ENCODE measurements around the gene EHD4. TPM values are rescaled to one million over a fixed set of nuclear protein-coding genes. Genes with fewer than 3 reads are reported as not detected.

Gene EHD4
- total RNA-seq, 4 donors from 2014 or later, result 10.0 to 25.4 (median 20.3) TPM

DNA sequence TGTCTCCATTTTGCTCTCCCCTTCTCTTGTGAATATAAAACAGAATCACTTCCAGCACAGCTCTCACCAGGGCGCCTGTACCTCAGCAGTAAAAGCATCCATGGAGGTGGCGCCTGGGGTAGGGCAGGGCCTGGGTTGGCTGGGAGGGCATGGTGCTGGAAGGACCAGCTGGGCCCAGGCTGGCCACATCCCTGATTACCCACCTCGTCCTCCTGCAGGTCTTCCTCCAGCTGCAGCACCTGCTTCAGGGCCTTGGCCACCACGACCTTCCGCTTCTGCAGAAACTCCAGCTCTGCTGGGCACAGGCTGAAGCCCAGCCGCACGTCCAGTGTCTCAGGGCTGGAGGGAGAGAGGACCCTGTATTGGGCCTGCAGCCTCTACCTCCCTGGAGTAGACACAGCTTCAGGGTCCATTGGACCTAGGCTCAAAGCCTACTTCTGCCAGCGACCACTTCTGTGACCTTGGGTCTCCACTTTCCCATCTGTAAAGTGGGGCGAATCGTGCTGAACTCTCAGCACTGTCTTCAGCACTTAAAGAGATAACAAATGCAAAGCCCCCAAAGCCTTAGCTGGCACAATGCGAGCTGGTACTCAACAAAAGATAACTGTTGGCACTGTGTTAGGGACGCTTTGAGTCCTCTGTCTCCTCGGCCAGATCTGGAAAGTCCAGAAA lies 24.7 kb upstream of the EHD4 start:
- H3K4me3 ChIP-seq, result no peak overlapping the region
- 87% methylated on average over 6 of the region's 13 CpGs; no CpG with 5 or more reads in 1 of the 2 donors for WGBS, 2 donors (ENCODE audit: low coverage in 1 of 2)
- no peak for ATAC-seq

DNA sequence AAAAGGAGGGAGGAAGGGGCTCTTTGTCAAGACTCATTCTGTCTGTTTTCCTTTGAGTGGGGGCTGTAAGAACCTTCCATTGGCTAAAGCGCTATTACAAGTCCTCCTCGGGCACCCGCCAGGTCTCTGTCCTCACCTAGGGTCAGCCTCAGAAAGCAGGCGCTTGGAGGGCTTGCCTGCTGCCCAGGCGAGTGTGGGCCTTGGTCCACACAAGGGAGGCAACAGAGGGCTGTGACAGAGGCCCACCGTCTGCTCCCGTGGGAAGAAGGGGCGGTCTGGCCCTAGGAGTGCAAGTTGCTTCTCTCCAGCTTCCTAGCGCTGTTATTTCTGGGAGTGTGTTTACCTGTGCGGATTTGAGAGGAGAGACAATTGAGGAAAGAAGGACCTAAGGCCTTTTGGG lies 24.0 kb upstream of the EHD4 start:
- ATAC-seq, result no peak
- no peak overlapping the region for H3K27ac ChIP-seq
- H3K36me3 ChIP-seq, result no peaks in the 10 kb centered on the region
- H3K4me1 ChIP-seq, result no peaks in the 10 kb centered on the region
- WGBS, 2 donors (ENCODE audit: low coverage in 1 of 2), result 90% methylated on average over 2 of the region's 10 CpGs; no CpG with 5 or more reads in 1 of the 2 donors
- no peak overlapping the region for H3K4me3 ChIP-seq
- TF ChIP-seq, protein P1, sequence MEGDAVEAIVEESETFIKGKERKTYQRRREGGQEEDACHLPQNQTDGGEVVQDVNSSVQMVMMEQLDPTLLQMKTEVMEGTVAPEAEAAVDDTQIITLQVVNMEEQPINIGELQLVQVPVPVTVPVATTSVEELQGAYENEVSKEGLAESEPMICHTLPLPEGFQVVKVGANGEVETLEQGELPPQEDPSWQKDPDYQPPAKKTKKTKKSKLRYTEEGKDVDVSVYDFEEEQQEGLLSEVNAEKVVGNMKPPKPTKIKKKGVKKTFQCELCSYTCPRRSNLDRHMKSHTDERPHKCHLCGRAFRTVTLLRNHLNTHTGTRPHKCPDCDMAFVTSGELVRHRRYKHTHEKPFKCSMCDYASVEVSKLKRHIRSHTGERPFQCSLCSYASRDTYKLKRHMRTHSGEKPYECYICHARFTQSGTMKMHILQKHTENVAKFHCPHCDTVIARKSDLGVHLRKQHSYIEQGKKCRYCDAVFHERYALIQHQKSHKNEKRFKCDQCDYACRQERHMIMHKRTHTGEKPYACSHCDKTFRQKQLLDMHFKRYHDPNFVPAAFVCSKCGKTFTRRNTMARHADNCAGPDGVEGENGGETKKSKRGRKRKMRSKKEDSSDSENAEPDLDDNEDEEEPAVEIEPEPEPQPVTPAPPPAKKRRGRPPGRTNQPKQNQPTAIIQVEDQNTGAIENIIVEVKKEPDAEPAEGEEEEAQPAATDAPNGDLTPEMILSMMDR (IDR thresholded peaks at IDR 0.05), result no peak
- TF ChIP-seq EP300 (IDR thresholded peaks at IDR 0.05), result no peak
- no peak for TF ChIP-seq POLR2A (IDR thresholded peaks at IDR 0.05)
- TF ChIP-seq POLR2AphosphoS5 (IDR thresholded peaks at IDR 0.05), result no peak
- H3K27me3 ChIP-seq, result no peaks in the 10 kb centered on the region
- H3K9me3 ChIP-seq, result no peaks in the 10 kb centered on the region

More for the DNA sequence above, 24.7 kb upstream of the EHD4 start:
- Histone ChIP-seq H3K36me3 (no peaks in the 10 kb centered on the region), H3K9me3 (no peaks in the 10 kb centered on the region), H3K4me1 (no peaks in the 10 kb centered on the region), H3K27me3 (no peaks in the 10 kb centered on the region), H3K27ac (no peak overlapping the region)
- TF ChIP-seq EP300 (IDR thresholded peaks at IDR 0.05) (no peak), POLR2A (IDR thresholded peaks at IDR 0.05) (no peak), POLR2AphosphoS5 (IDR thresholded peaks at IDR 0.05) (no peak)
- TF ChIP-seq, protein P1 (IDR thresholded peaks at IDR 0.05), result no peak

DNA sequence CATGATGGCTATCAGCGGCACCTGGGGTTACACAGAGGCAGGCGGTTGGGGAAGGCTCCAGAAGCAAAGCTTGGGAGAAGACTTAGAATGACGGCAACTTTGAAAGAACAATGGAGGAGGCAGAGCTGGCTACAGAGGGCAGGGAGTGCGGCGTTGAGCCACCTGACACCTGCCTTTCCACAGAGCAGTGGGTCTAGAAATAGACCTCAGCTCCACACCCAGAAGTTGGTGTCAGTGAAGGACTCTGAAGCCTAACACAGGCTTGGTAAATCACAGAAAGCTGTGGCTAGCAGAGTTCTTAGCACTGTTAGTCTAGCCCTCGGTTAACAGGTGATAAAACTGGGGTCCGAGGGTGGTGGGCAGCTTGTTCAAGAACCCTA lies 23.1 kb upstream of the EHD4 start:
- WGBS, 2 donors (ENCODE audit: low coverage in 1 of 2), result 92 to 98% methylated on average over 2 to 5 of the region's 7 CpGs
- no peaks in the 10 kb centered on the region for H3K36me3 ChIP-seq
- H3K27me3 ChIP-seq, result no peaks in the 10 kb centered on the region
- TF ChIP-seq POLR2AphosphoS5 (IDR thresholded peaks at IDR 0.05), result no peak
- TF ChIP-seq, protein P1 (IDR thresholded peaks at IDR 0.05), result no peak
- TF ChIP-seq EP300 (IDR thresholded peaks at IDR 0.05), result no peak
- TF ChIP-seq POLR2A (IDR thresholded peaks at IDR 0.05), result no peak
- H3K4me3 ChIP-seq, result no peak overlapping the region
- no peaks in the 10 kb centered on the region for H3K9me3 ChIP-seq
- H3K4me1 ChIP-seq, result no peaks in the 10 kb centered on the region
- H3K27ac ChIP-seq, result no peak overlapping the region
- ATAC-seq, result no peak

DNA sequence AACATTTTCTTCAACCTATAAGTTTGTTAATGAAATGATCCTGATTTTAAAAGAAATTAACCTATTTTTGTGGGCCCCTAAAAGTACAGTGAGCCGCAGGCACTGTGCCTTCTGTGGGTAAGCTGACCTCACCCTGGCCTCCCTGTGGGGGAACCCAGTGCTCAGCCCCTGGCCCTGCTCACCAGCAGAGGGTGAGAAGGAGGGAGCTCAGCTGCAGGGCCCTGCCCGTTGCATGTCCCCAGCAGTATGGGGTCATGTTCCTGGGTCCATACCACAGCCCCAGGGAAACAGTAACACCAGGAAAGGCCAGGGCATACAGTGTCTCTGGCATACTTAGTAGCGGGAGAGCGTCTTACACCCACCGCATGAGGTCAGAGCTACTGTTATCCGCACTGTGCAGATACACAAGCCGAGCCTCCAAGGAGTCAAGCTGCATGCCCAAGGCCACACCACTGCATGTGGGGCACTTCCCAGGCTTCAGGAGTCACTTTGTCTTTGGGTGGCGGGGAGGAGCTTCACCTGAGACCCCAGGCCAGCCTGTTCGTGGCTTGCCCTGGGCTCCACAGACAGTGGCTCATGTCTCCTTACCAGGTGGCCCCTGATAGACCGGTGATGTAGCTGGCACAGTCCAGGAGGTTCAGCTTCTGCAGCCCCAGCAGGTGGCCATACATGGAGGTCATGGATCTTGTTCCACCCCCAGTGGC lies 22.6 kb upstream of the EHD4 start:
- TF ChIP-seq POLR2AphosphoS5 (IDR thresholded peaks at IDR 0.05), result no peak
- TF ChIP-seq POLR2A (IDR thresholded peaks at IDR 0.05), result no peak
- TF ChIP-seq, protein P1 (IDR thresholded peaks at IDR 0.05), result no peak
- TF ChIP-seq EP300 (IDR thresholded peaks at IDR 0.05), result no peak
- H3K27ac ChIP-seq, result no peak overlapping the region
- H3K4me3 ChIP-seq, result no peak overlapping the region
- peaks cover 3% of the 10 kb centered on the region for H3K27me3 ChIP-seq
- H3K36me3 ChIP-seq, result no peaks in the 10 kb centered on the region
- H3K4me1 ChIP-seq, result no peaks in the 10 kb centered on the region
- WGBS, 2 donors (ENCODE audit: low coverage in 1 of 2), result 100% methylated on average over 1 of the region's 10 CpGs; no CpG with 5 or more reads in 1 of the 2 donors
- no peak for ATAC-seq
- H3K9me3 ChIP-seq, result no peaks in the 10 kb centered on the region

Measured in gastroesophageal sphincter (tissue), 4 donors.